Erythroblast (primary cell): ENCODE measurements around the gene BAIAP3.

ENCODE experiments used
- GATA1 ChIP-seq: IDR thresholded peaks from 2 replicates; pipeline ENCODE4 v1.6.1; 2011; ENCODE audit warnings: low read depth, mild to moderate bottlenecking, control low read depth, low read length, moderate library complexity
- POLR2A ChIP-seq: IDR thresholded peaks from 2 replicates; pipeline ENCODE4 v1.6.1; 2011; ENCODE audit warnings: mild to moderate bottlenecking, low read length

GRCh38 chr16:1290063-1290501, 43.4 kb upstream of the BAIAP3 start:
- TF ChIP-seq POLR2A (no peak), GATA1 (no peak)
